ENCODE results near the gene EIF3M. TPM values are rescaled to one million over a fixed set of nuclear protein-coding genes. Genes with fewer than 3 reads are reported as not detected.

Gene EIF3M
- total and polyA plus RNA-seq, 2 experiments from 2014 or later = 667 to 714 TPM

- peaks cover 24% of the 10 kb centered on the region for H3K4me1 Mint-ChIP-seq
Measured at GRCh38 chr11:32586576-32587190, 3.1 kb downstream of the EIF3M start.

More at GRCh38 chr11:32586576-32587190, 3.1 kb downstream of the EIF3M start:
- H3K4me1 ChIP-seq (ENCODE audit: insufficient read depth) = peaks cover 13% of the 10 kb centered on the region
- H2AFZ ChIP-seq = no peak overlapping the region
- 0 out of 2 replicates have a peak overlapping the region, but pooled peaks have one; percentile 60 for H3K4me3 ChIP-seq
- no peaks in the 10 kb centered on the region for H3F3A ChIP-seq (replicated peaks; ENCODE audit: low read depth)
- no peaks in the 10 kb centered on the region for H3K9me2 ChIP-seq (ENCODE audit: insufficient read depth)
- H3K4me2 ChIP-seq = peak overlapping the region; percentile 73; the same call in 1 of the 2 replicates
- peaks cover 76% of the 10 kb centered on the region for H3K79me2 ChIP-seq (replicated peaks; ENCODE audit: insufficient read depth)
- H3K9me3 Mint-ChIP-seq = no peaks in the 10 kb centered on the region
- peak overlapping the region; percentile 33 for H3K4me3 Mint-ChIP-seq
- H3K27me3 Mint-ChIP-seq (ENCODE audit: insufficient read depth, low read depth, poor library complexity) = peaks cover 14% of the 10 kb centered on the region
- H3K27ac Mint-ChIP-seq = peak overlapping the region; percentile 37; the same call in 1 of the 2 replicates
- DNase-seq (ENCODE audit: low spot score) = peak; percentile 27
- TF ChIP-seq ZNF462 (CRISPR knock-in tag; IDR thresholded peaks at IDR 0.05) (no peak), CTCF (conservative IDR thresholded peaks at IDR 0.05; ENCODE audit: low read depth in 2 of 2) (peak in 1 of 2 experiments; percentile 35; a peak in 2 of 4 replicates)
- no peak for ATAC-seq
- peaks cover 41% of the 10 kb centered on the region for H4K20me1 ChIP-seq (replicated peaks; ENCODE audit: insufficient read depth)
- no peaks in the 10 kb centered on the region for H3K27me3 ChIP-seq (ENCODE audit: insufficient read depth)
- peaks cover 39% of the 10 kb centered on the region for H3K36me3 ChIP-seq (ENCODE audit: insufficient read depth)
- H3K36me3 Mint-ChIP-seq (ENCODE audit: low read depth) = peaks cover 43% of the 10 kb centered on the region
- H3K27ac ChIP-seq (ENCODE audit: low read depth) = no peak overlapping the region
